Measurements from ENCODE around the gene RET.

RET gene

DNA sequence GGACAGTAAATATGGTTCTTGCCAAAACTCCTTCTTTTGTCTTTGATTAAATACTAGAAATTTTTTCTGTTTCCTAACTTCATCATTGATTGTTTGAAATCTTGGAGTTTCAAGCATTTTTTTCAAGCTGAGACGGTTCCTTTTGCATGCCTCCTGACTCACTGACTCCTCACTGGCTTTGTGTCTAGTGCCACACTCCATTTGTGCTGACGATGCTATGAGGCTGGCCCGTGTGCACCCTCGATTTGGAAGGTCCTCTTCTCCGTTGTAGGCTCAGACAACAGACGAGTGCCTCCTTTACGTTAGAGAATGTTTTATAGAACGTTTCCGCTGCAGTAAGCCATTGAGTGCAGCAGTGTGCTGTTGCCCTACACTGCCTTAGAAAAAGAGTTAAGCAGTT is 50.6 kb downstream of the RET start:
- H3K27ac ChIP-seq = no peak overlapping the region
- no peaks in the 10 kb centered on the region for H3K9me3 ChIP-seq (ENCODE audit: control insufficient read depth, low read length)
- no peak overlapping the region for H3K9ac ChIP-seq
- H3K4me3 ChIP-seq (ENCODE audit: low read depth, low read length) = no peak overlapping the region
- H3K4me1 ChIP-seq = no peaks in the 10 kb centered on the region
- no peaks in the 10 kb centered on the region for H3K27me3 ChIP-seq (ENCODE audit: control insufficient read depth, insufficient read depth, low read length)
- TF ChIP-seq, protein P1, sequence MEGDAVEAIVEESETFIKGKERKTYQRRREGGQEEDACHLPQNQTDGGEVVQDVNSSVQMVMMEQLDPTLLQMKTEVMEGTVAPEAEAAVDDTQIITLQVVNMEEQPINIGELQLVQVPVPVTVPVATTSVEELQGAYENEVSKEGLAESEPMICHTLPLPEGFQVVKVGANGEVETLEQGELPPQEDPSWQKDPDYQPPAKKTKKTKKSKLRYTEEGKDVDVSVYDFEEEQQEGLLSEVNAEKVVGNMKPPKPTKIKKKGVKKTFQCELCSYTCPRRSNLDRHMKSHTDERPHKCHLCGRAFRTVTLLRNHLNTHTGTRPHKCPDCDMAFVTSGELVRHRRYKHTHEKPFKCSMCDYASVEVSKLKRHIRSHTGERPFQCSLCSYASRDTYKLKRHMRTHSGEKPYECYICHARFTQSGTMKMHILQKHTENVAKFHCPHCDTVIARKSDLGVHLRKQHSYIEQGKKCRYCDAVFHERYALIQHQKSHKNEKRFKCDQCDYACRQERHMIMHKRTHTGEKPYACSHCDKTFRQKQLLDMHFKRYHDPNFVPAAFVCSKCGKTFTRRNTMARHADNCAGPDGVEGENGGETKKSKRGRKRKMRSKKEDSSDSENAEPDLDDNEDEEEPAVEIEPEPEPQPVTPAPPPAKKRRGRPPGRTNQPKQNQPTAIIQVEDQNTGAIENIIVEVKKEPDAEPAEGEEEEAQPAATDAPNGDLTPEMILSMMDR (IDR thresholded peaks at IDR 0.05) = no peak
- H3K4me2 ChIP-seq (ENCODE audit: low read length) = no peak overlapping the region
- no peaks in the 10 kb centered on the region for H3K79me2 ChIP-seq
- no peak overlapping the region for H2AFZ ChIP-seq
- no peaks in the 10 kb centered on the region for H3K36me3 ChIP-seq (ENCODE audit: control insufficient read depth, insufficient read depth, low read length)

DNA sequence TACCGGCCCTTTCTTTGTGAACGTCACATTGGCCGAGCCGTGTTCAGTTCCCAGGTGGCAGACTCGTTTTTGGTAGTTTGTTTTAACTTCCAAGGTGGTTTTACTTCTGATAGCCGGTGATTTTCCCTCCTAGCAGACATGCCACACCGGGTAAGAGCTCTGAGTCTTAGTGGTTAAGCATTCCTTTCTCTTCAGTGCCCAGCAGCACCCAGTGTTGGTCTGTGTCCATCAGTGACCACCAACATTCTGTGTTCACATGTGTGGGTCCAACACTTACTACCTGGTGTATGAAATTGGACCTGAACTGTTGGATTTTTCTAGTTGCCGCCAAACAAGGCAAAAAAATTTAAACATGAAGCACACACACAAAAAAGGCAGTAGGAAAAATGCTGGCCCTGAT is 51.5 kb downstream of the RET start:
- Histone ChIP-seq H3K4me2 (ENCODE audit: low read length) (no peak overlapping the region), H3K79me2 (no peaks in the 10 kb centered on the region), H3K27me3 (ENCODE audit: control insufficient read depth, insufficient read depth, low read length) (no peaks in the 10 kb centered on the region), H3K36me3 (ENCODE audit: control insufficient read depth, insufficient read depth, low read length) (no peaks in the 10 kb centered on the region), H3K27ac (no peak overlapping the region), H2AFZ (no peak overlapping the region), H3K9me3 (ENCODE audit: control insufficient read depth, low read length) (no peaks in the 10 kb centered on the region), H3K4me3 (ENCODE audit: low read depth, low read length) (no peak overlapping the region), H3K4me1 (no peaks in the 10 kb centered on the region), H3K9ac (no peak overlapping the region)
- TF ChIP-seq, protein P1 (IDR thresholded peaks at IDR 0.05) = no peak

DNA sequence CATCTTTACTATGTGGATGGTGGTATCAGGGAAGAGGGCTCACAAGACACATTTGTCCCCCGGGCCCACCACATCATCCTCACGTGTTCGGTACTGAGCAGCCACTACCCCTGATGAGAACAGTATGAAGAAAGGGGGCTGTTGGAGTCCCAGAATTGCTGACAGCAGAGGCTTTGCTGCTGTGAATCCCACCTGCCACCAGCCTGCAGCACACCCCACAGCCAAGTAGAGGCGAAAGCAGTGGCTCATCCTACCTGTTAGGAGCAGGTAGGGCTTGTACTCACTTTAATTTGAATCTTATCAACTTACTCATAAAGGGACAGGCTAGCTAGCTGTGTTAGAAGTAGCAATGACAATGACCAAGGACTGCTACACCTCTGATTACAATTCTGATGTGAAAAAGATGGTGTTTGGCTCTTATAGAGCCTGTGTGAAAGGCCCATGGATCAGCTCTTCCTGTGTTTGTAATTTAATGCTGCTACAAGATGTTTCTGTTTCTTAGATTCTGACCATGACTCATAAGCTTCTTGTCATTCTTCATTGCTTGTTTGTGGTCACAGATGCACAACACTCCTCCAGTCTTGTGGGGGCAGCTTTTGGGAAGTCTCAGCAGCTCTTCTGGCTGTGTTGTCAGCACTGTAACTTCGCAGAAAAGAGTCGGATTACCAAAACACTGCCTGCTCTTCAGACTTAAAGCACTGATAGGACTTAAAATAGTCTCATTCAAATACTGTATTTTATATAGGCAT is 52.3 kb downstream of the RET start:
- H3K27me3 ChIP-seq (ENCODE audit: control insufficient read depth, insufficient read depth, low read length) = no peaks in the 10 kb centered on the region
- no peak overlapping the region for H3K9ac ChIP-seq
- no peak overlapping the region for H3K4me3 ChIP-seq (ENCODE audit: low read depth, low read length)
- H3K4me2 ChIP-seq (ENCODE audit: low read length) = no peak overlapping the region
- H3K9me3 ChIP-seq (ENCODE audit: control insufficient read depth, low read length) = no peaks in the 10 kb centered on the region
- H3K27ac ChIP-seq = no peak overlapping the region
- H3K36me3 ChIP-seq (ENCODE audit: control insufficient read depth, insufficient read depth, low read length) = no peaks in the 10 kb centered on the region
- no peaks in the 10 kb centered on the region for H3K4me1 ChIP-seq
- no peak overlapping the region for H2AFZ ChIP-seq
- TF ChIP-seq, protein P1 (IDR thresholded peaks at IDR 0.05) = no peak
- H3K79me2 ChIP-seq = no peaks in the 10 kb centered on the region

DNA sequence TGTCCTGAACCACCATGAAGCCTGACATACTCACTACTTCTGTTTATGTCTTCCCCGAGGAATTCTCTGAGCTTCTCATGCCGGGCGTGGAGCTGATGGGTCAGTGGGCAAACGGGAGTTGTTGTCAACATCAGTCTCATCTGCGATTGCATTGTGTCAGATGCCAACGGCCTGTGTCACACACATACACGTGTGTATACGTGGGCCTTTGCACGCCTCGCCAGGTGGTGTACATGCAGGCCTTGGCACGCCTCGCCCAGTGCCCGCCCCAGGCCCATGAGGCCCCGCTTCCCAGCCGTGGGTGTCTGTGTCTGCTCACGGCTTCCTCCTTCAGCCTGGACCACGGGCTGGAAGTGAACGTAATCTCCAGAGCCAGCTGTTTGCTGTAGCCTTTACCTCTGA is 53.9 kb downstream of the RET start:
- H3K27ac ChIP-seq = no peak overlapping the region
- no peak overlapping the region for H2AFZ ChIP-seq
- no peak overlapping the region for H3K4me3 ChIP-seq (ENCODE audit: low read depth, low read length)
- H3K9me3 ChIP-seq (ENCODE audit: control insufficient read depth, low read length) = no peaks in the 10 kb centered on the region
- no peaks in the 10 kb centered on the region for H3K79me2 ChIP-seq
- no peaks in the 10 kb centered on the region for H3K36me3 ChIP-seq (ENCODE audit: control insufficient read depth, insufficient read depth, low read length)
- H3K4me2 ChIP-seq (ENCODE audit: low read length) = no peak overlapping the region
- no peaks in the 10 kb centered on the region for H3K27me3 ChIP-seq (ENCODE audit: control insufficient read depth, insufficient read depth, low read length)
- H3K4me1 ChIP-seq = no peaks in the 10 kb centered on the region
- no peak overlapping the region for H3K9ac ChIP-seq
- TF ChIP-seq, protein P1 (IDR thresholded peaks at IDR 0.05) = no peak

DNA sequence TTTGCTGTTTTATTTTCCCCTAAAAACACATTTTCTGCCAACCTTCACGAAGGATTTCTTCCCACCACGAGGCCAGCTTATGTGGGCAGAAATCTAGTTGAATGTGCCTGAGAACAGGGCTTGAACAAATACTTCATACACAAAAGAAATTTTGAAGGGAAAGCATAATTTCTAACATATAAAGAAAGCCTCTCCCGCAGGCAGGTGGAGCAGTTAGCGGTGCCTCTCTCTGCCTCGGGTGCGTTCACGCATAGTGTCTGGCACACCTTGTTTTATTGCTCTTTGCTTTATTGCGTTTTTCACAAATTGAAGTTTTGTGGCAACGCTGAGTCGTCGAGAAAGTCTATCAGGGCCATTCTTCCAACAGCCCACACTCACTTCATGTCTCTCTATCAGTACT is 54.4 kb downstream of the RET start:
- TF ChIP-seq, protein P1 (IDR thresholded peaks at IDR 0.05) = no peak
- Histone ChIP-seq H3K4me2 (ENCODE audit: low read length) (no peak overlapping the region), H3K36me3 (ENCODE audit: control insufficient read depth, insufficient read depth, low read length) (no peaks in the 10 kb centered on the region), H3K9me3 (ENCODE audit: control insufficient read depth, low read length) (no peaks in the 10 kb centered on the region), H3K4me1 (no peaks in the 10 kb centered on the region), H3K79me2 (no peaks in the 10 kb centered on the region), H3K9ac (no peak overlapping the region), H3K27ac (no peak overlapping the region), H3K27me3 (ENCODE audit: control insufficient read depth, insufficient read depth, low read length) (no peaks in the 10 kb centered on the region), H3K4me3 (ENCODE audit: low read depth, low read length) (no peak overlapping the region), H2AFZ (no peak overlapping the region)
